HEK293 (cell line): ENCODE results near the gene ATP8A1.

ENCODE experiments used
- BCL6B ChIP-seq: fragments of 450-650 bp; formaldehyde crosslinking; IDR thresholded peaks from 2 replicates; pipeline ENCODE4 v1.5.1; 2017; ENCODE audit warnings: missing biosample characterization, missing genetic modification characterization
- HOXD13 ChIP-seq: sonication (generic); formaldehyde crosslinking; IDR thresholded peaks from 2 replicates; pipeline ENCODE4 v1.8.0; 2022; ENCODE audit warnings: missing genetic modification reagents, borderline replicate concordance
- KLF9 ChIP-seq: fragments of 450-650 bp; formaldehyde crosslinking; IDR thresholded peaks from 2 replicates; pipeline ENCODE4 v1.5.1; 2016; ENCODE audit warnings: missing biosample characterization, missing genetic modification characterization, low read depth
- PRDM2 ChIP-seq: fragments of 450-650 bp; formaldehyde crosslinking; IDR thresholded peaks from 2 replicates; pipeline ENCODE4 v1.5.1; 2016; ENCODE audit warnings: missing biosample characterization, missing genetic modification characterization, borderline replicate concordance
- SALL2 ChIP-seq: fragments of 450-650 bp; formaldehyde crosslinking; IDR thresholded peaks from 2 replicates; pipeline ENCODE4 v1.5.0; 2017; ENCODE audit warnings: missing biosample characterization, mild to moderate bottlenecking, missing genetic modification characterization, borderline replicate concordance
- ZFP69B ChIP-seq: fragments of 450-650 bp; formaldehyde crosslinking; IDR thresholded peaks from 2 replicates; pipeline ENCODE4 v1.5.1; 2016; ENCODE audit warnings: missing biosample characterization, missing genetic modification characterization
- ZNF10 ChIP-seq: fragments of 450-650 bp; formaldehyde crosslinking; IDR thresholded peaks from 2 replicates; pipeline ENCODE4 v1.5.1; 2017; ENCODE audit warnings: missing biosample characterization, missing genetic modification characterization
- ZNF112 ChIP-seq: fragments of 450-650 bp; formaldehyde crosslinking; IDR thresholded peaks from 2 replicates; pipeline ENCODE4 v1.5.0; 2017; ENCODE audit warnings: missing biosample characterization, missing genetic modification characterization
- ZNF133 ChIP-seq: fragments of 450-650 bp; formaldehyde crosslinking; IDR thresholded peaks from 2 replicates; pipeline ENCODE4 v1.5.1; 2016; ENCODE audit warnings: missing biosample characterization, missing genetic modification characterization
- ZNF146 ChIP-seq: fragments of 450-650 bp; formaldehyde crosslinking; IDR thresholded peaks from 2 replicates; pipeline ENCODE4 v1.5.1; 2016; ENCODE audit warnings: missing biosample characterization, missing genetic modification characterization
- ZNF169 ChIP-seq: fragments of 450-650 bp; formaldehyde crosslinking; IDR thresholded peaks from 2 replicates; pipeline ENCODE4 v1.5.1; 2016; ENCODE audit warnings: missing biosample characterization, missing genetic modification characterization
- ZNF175 ChIP-seq: fragments of 450-650 bp; formaldehyde crosslinking; IDR thresholded peaks from 2 replicates; pipeline ENCODE4 v1.5.1; 2016; ENCODE audit warnings: missing biosample characterization, missing genetic modification characterization
- ZNF18 ChIP-seq: fragments of 450-650 bp; formaldehyde crosslinking; IDR thresholded peaks from 2 replicates; pipeline ENCODE4 v1.5.1; 2016; ENCODE audit warnings: missing biosample characterization, missing genetic modification characterization
- ZNF19 ChIP-seq: fragments of 450-650 bp; formaldehyde crosslinking; IDR thresholded peaks from 2 replicates; pipeline ENCODE4; 2016; ENCODE audit warnings: missing biosample characterization, missing genetic modification characterization, low read depth
- ZNF202 ChIP-seq: fragments of 450-650 bp; formaldehyde crosslinking; IDR thresholded peaks from 2 replicates; pipeline ENCODE4 v1.5.1; 2016; ENCODE audit warnings: missing biosample characterization, missing genetic modification characterization, borderline replicate concordance
- ZNF239 ChIP-seq: fragments of 450-650 bp; formaldehyde crosslinking; IDR thresholded peaks from 2 replicates; pipeline ENCODE4 v1.5.1; 2016; ENCODE audit warnings: missing biosample characterization, missing genetic modification characterization
- ZNF24 ChIP-seq: fragments of 450-650 bp; formaldehyde crosslinking; IDR thresholded peaks from 2 replicates; pipeline ENCODE4 v1.5.1; 2016; ENCODE audit warnings: missing biosample characterization, missing genetic modification characterization
- ZNF362 ChIP-seq: fragments of 450-650 bp; formaldehyde crosslinking; IDR thresholded peaks from 2 replicates; pipeline ENCODE4 v1.5.1; 2016; ENCODE audit warnings: missing biosample characterization, missing genetic modification characterization
- ZNF366 ChIP-seq: fragments of 450-650 bp; formaldehyde crosslinking; conservative IDR thresholded peaks from 2 replicates; pipeline ENCODE4 v1.5.1; 2016; ENCODE audit warnings: missing biosample characterization, missing genetic modification characterization
- ZNF621 ChIP-seq: fragments of 450-650 bp; formaldehyde crosslinking; IDR thresholded peaks from 2 replicates; pipeline ENCODE4 v1.5.1; 2017; ENCODE audit warnings: missing biosample characterization, missing genetic modification characterization
- ZNF645 ChIP-seq: fragments of 450-650 bp; formaldehyde crosslinking; IDR thresholded peaks from 2 replicates; pipeline ENCODE4; 2016; ENCODE audit warnings: missing biosample characterization, missing genetic modification characterization
- ZNF654 ChIP-seq: fragments of 450-650 bp; formaldehyde crosslinking; IDR thresholded peaks from 2 replicates; pipeline ENCODE4 v1.5.1; 2016; ENCODE audit warnings: low read depth, missing biosample characterization, missing genetic modification characterization
- ZNF664 ChIP-seq: fragments of 450-650 bp; formaldehyde crosslinking; IDR thresholded peaks from 2 replicates; pipeline ENCODE4 v1.5.1; 2016; ENCODE audit warnings: missing biosample characterization, missing genetic modification characterization
- ZNF670 ChIP-seq: fragments of 450-650 bp; formaldehyde crosslinking; IDR thresholded peaks from 2 replicates; pipeline ENCODE4 v1.5.1; 2016; ENCODE audit warnings: missing biosample characterization, missing genetic modification characterization, low read depth
- ZNF704 ChIP-seq: fragments of 450-650 bp; formaldehyde crosslinking; IDR thresholded peaks from 2 replicates; pipeline ENCODE4 v1.5.1; 2016; ENCODE audit warnings: missing biosample characterization, missing genetic modification characterization
- ZNF707 ChIP-seq: fragments of 450-650 bp; formaldehyde crosslinking; IDR thresholded peaks from 2 replicates; pipeline ENCODE4 v1.5.1; 2016; ENCODE audit warnings: missing biosample characterization, missing genetic modification characterization
- ZNF76 ChIP-seq: fragments of 450-650 bp; formaldehyde crosslinking; IDR thresholded peaks from 2 replicates; pipeline ENCODE4; 2016; ENCODE audit warnings: low read depth, missing biosample characterization, missing genetic modification characterization, borderline replicate concordance
- ZNF791 ChIP-seq: fragments of 450-650 bp; formaldehyde crosslinking; IDR thresholded peaks from 2 replicates; pipeline ENCODE4 v1.5.1; 2016; ENCODE audit warnings: missing biosample characterization, missing genetic modification characterization
- ZSCAN23 ChIP-seq: fragments of 450-650 bp; formaldehyde crosslinking; IDR thresholded peaks from 2 replicates; pipeline ENCODE4 v1.5.1; 2016; ENCODE audit warnings: missing biosample characterization, missing genetic modification characterization

Gene ATP8A1

GRCh38 chr4:42655921-42656678 lies 805 bp downstream of the ATP8A1 start (continued):
- TF ChIP-seq SALL2 (tag by site-specific recombination), result no peak
- no peak for TF ChIP-seq ZNF654 (tag by site-specific recombination)
- TF ChIP-seq ZNF133 (tag by site-specific recombination), result no peak
- TF ChIP-seq ZNF362, result no peak
- no peak for TF ChIP-seq ZSCAN23 (tag by site-specific recombination)
- no peak for TF ChIP-seq ZNF169
- TF ChIP-seq ZNF704 (tag by site-specific recombination), result no peak
- TF ChIP-seq ZNF175 (tag by site-specific recombination), result no peak
- TF ChIP-seq ZNF18 (tag by site-specific recombination), result no peak
- TF ChIP-seq ZNF146, result no peak
- TF ChIP-seq ZNF76, result no peak
- TF ChIP-seq ZNF366 (tag by site-specific recombination), result 0 out of 2 replicates have a peak, but pooled peaks have one; percentile 16
- no peak for TF ChIP-seq ZNF707 (tag by site-specific recombination)
- TF ChIP-seq ZNF670 (tag by site-specific recombination), result no peak
- TF ChIP-seq PRDM2, result no peak
- TF ChIP-seq KLF9 (tag by site-specific recombination), result no peak
- TF ChIP-seq ZNF645 (tag by site-specific recombination), result no peak
- TF ChIP-seq ZNF202 (tag by site-specific recombination), result no peak
- no peak for TF ChIP-seq ZNF664 (tag by site-specific recombination)
- no peak for TF ChIP-seq ZNF621
- no peak for TF ChIP-seq ZNF112 (tag by site-specific recombination)
- no peak for TF ChIP-seq ZNF10 (tag by site-specific recombination)
- no peak for TF ChIP-seq ZNF239 (tag by site-specific recombination)
- TF ChIP-seq HOXD13 (CRISPR knock-in tag), result no peak
- TF ChIP-seq BCL6B (tag by site-specific recombination), result no peak
- TF ChIP-seq ZNF24 (tag by site-specific recombination), result no peak
- TF ChIP-seq ZNF19 (tag by site-specific recombination), result no peak
- no peak for TF ChIP-seq ZFP69B (tag by site-specific recombination)
- TF ChIP-seq ZNF791 (tag by site-specific recombination), result no peak
